Vagina (tissue), 2 donors: ENCODE measurements around the gene FAF1.

Experiments used
- CTCF ChIP-seq, 3 experiments: fragments of 450-650 bp in 2 of 3; fragments of 200-600 bp in 1 of 3; sonication (generic) in 1 of 3; IDR thresholded peaks; one replicate each; pipeline ENCODE4 v1.5.1; 2017 to 2019; ENCODE audit warnings: antibody characterized with exemption in 3 of 3, mild to moderate bottlenecking in 2 of 3, moderate library complexity in 2 of 3
- POLR2AphosphoS5 ChIP-seq, 2 donors: sonication (generic); formaldehyde crosslinking; IDR thresholded peaks; one replicate each; pipeline ENCODE4 v1.9.0; 2017; ENCODE audit warnings: antibody characterized with exemption in 2 of 2, mild to moderate bottlenecking in 2 of 2, low read depth in 1 of 2; ENCODE audit not compliant: insufficient read depth in 1 of 2

DNA sequence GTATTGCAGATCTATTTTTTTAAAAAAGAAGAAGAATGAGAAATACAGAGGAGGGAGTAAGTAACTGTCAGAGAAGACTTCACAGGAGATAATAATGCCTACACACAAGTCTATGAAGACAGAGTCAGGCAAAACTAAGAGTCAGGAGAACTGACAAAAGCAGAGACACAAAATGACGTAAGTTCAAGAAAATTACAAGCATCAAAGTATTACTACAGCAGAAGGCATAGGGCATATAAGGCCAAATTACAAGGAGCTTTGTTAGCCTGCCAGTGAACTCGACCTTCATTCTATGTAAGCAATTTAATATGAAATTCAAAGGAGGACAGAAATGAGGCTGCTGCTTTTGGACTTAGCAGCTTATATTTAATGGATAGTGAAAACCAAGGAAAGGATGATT, 23.7 kb downstream of the FAF1 start:
- TF ChIP-seq POLR2AphosphoS5 (IDR thresholded peaks at IDR 0.05; ENCODE audit: insufficient read depth in 1 of 2, low read depth in 1 of 2): no peak
- TF ChIP-seq CTCF (IDR thresholded peaks at IDR 0.05): no peak
